GM12878 (cell line): ENCODE measurements around the gene MYO3B.

Experiments used
- CHD2 ChIP-seq: IDR thresholded peaks from 2 replicates; pipeline ENCODE4 v1.6.1; 2011; ENCODE audit warnings: low read depth, low read length, improper control_type of control experiment, borderline replicate concordance
- CREB1 ChIP-seq: IDR thresholded peaks from 2 replicates; pipeline ENCODE4 v1.6.1; 2012; ENCODE audit warnings: low read depth, mild to moderate bottlenecking, inconsistent platforms
- EP300 ChIP-seq, 2 experiments: fragments of 150-350 bp in 1 of 2; IDR thresholded peaks; 2 replicates each; pipeline ENCODE4 v1.6.1; 2011 to 2012; ENCODE audit warnings: low read depth in 2 of 2, low read length in 2 of 2, borderline replicate concordance in 1 of 2, improper control_type of control experiment in 1 of 2, inconsistent platforms in 1 of 2; ENCODE audit not compliant: control insufficient read depth in 1 of 2
- EZH2 ChIP-seq: IDR thresholded peaks from 2 replicates; pipeline ENCODE4 v1.6.1; 2012; ENCODE audit warnings: low read depth, mild to moderate bottlenecking, control low read depth, inconsistent platforms, low read length, borderline replicate concordance; ENCODE audit not compliant: control insufficient read depth
- NFYB ChIP-seq: IDR thresholded peaks from 2 replicates; pipeline ENCODE4 v1.6.1; 2011; ENCODE audit warnings: low read depth, mild to moderate bottlenecking, low read length, improper control_type of control experiment, moderate library complexity; ENCODE audit not compliant: insufficient read depth
- PKNOX1 ChIP-seq: fragments of 450-650 bp; IDR thresholded peaks from 2 replicates; pipeline ENCODE4 v1.6.1; 2016; ENCODE audit warnings: mild to moderate bottlenecking
- PML ChIP-seq: IDR thresholded peaks from 2 replicates; pipeline ENCODE4 v1.6.1; 2012; ENCODE audit warnings: low read length, inconsistent platforms
- POLR2AphosphoS5 ChIP-seq: IDR thresholded peaks from 2 replicates; pipeline ENCODE4 v1.6.1; 2011; ENCODE audit warnings: mild to moderate bottlenecking, low read length, inconsistent platforms
- SMC3 ChIP-seq: IDR thresholded peaks from 2 replicates; pipeline ENCODE4 v1.6.1; 2011; ENCODE audit warnings: low read length, improper control_type of control experiment, borderline replicate concordance
- YY1 ChIP-seq: IDR thresholded peaks from 2 replicates; pipeline ENCODE4 v1.6.1; 2011; ENCODE audit warnings: low read depth, mild to moderate bottlenecking, low read length
- ZBTB4 ChIP-seq: fragments of 450-650 bp; formaldehyde crosslinking; IDR thresholded peaks from 2 replicates; pipeline ENCODE4 v1.4.0; 2022; ENCODE audit warnings: mild to moderate bottlenecking, moderate library complexity
- ZBTB40 ChIP-seq: fragments of 450-650 bp; IDR thresholded peaks from 2 replicates; pipeline ENCODE4 v1.6.1; 2016; ENCODE audit warnings: mild to moderate bottlenecking, moderate library complexity, borderline replicate concordance
- TF ChIP-seq, protein P1 (sequence below), 3 experiments: IDR thresholded peaks in 2 of 3; conservative IDR thresholded peaks in 1 of 3; 2 replicates each; pipeline ENCODE4 v1.5.1; 2011; ENCODE audit warnings: low read depth in 3 of 3, low read length in 3 of 3, mild to moderate bottlenecking in 3 of 3, control low read depth in 2 of 3, moderate library complexity in 2 of 3, inconsistent platforms in 1 of 3, mixed read lengths in 1 of 3; ENCODE audit not compliant: control insufficient read depth in 2 of 3, insufficient read depth in 1 of 3; ENCODE audit errors: extremely low read depth in 1 of 3
- TF ChIP-seq, protein P2 (sequence below): IDR thresholded peaks from 2 replicates; pipeline ENCODE4 v1.6.1; 2011; ENCODE audit warnings: low read depth, low read length, improper control_type of control experiment, borderline replicate concordance

GRCh38 chr2:170577356-170577755 lies 399.4 kb downstream of the MYO3B start:
- TF ChIP-seq, protein P1, sequence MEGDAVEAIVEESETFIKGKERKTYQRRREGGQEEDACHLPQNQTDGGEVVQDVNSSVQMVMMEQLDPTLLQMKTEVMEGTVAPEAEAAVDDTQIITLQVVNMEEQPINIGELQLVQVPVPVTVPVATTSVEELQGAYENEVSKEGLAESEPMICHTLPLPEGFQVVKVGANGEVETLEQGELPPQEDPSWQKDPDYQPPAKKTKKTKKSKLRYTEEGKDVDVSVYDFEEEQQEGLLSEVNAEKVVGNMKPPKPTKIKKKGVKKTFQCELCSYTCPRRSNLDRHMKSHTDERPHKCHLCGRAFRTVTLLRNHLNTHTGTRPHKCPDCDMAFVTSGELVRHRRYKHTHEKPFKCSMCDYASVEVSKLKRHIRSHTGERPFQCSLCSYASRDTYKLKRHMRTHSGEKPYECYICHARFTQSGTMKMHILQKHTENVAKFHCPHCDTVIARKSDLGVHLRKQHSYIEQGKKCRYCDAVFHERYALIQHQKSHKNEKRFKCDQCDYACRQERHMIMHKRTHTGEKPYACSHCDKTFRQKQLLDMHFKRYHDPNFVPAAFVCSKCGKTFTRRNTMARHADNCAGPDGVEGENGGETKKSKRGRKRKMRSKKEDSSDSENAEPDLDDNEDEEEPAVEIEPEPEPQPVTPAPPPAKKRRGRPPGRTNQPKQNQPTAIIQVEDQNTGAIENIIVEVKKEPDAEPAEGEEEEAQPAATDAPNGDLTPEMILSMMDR (IDR thresholded peaks at IDR 0.05 in 2 of 3, conservative IDR thresholded peaks at IDR 0.05 in 1 of 3; ENCODE audit: control insufficient read depth in 2 of 3, extremely low read depth in 1 of 3, insufficient read depth in 1 of 3, low read depth in 3 of 3, low read length in 3 of 3), result no peak
- TF ChIP-seq YY1 (no peak), EZH2 (no peak), ZBTB40 (no peak), PML (no peak), CHD2 (no peak), CREB1 (no peak), POLR2AphosphoS5 (no peak), SMC3 (no peak), EP300 (IDR thresholded peaks at IDR 0.05; ENCODE audit: borderline replicate concordance in 1 of 2, control insufficient read depth in 1 of 2, low read depth in 2 of 2, low read length in 2 of 2) (no peak), PKNOX1 (no peak), ZBTB4 (no peak), NFYB (no peak)
- TF ChIP-seq, protein P2, sequence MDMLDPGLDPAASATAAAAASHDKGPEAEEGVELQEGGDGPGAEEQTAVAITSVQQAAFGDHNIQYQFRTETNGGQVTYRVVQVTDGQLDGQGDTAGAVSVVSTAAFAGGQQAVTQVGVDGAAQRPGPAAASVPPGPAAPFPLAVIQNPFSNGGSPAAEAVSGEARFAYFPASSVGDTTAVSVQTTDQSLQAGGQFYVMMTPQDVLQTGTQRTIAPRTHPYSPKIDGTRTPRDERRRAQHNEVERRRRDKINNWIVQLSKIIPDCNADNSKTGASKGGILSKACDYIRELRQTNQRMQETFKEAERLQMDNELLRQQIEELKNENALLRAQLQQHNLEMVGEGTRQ, result no peak
